HG03354 (cell line): ENCODE measurements around the gene OR6C1.
"Not testable (repeated sequence)": the region's sequence is repeated elsewhere in the genome, so short reads cannot be mapped to it uniquely, and the experiment has no call there.

ENCODE experiments used
- ATAC-seq: cut with Tn5 transposase; IDR thresholded peaks from one replicate; pipeline ENCODE4 v1.9.1; 2021; ENCODE audit warnings: mild to moderate bottlenecking; ENCODE audit not compliant: unreplicated experiment, poor library complexity, severe bottlenecking

OR6C1 gene

GRCh38 chr12:55314043-55314442 lies at the start of gene OR6C1:
OR6C1 (plus strand) TSS chr12:55314343; CDS start chr12:55320600, 6,257 bp downstream.
- no peak for ATAC-seq

GRCh38 chr12:55280991-55281390 lies 33.2 kb upstream of the OR6C1 start:
- ATAC-seq: no peak

GRCh38 chr12:55289999-55290398 lies 24.1 kb upstream of the OR6C1 start:
- ATAC-seq: no peak

GRCh38 chr12:55296469-55296868 lies 17.7 kb upstream of the OR6C1 start, which contains the start of gene OR6C6:
OR6C6 (minus strand) TSS chr12:55296569; CDS start chr12:55295232, 1,337 bp downstream.
- ATAC-seq: no peak

- ATAC-seq: no peak
These were observed 6.1 kb downstream of the OR6C1 start for GRCh38 chr12:55320201-55320600.

GRCh38 chr12:55325801-55326200 lies 11.7 kb downstream of the OR6C1 start:
- ATAC-seq: not testable (repeated sequence)

- no peak for ATAC-seq
These were observed 16.3 kb downstream of the OR6C1 start, which contains the start of gene OR6C3 for GRCh38 chr12:55330446-55330845. OR6C3 (plus strand) TSS chr12:55330746; CDS start chr12:55331701, 955 bp downstream.

- no peak for ATAC-seq
These were observed 21.9 kb downstream of the OR6C1 start for GRCh38 chr12:55336002-55336401.

GRCh38 chr12:55355338-55355737 lies 41.2 kb downstream of the OR6C1 start:
- not testable (repeated sequence) for ATAC-seq

GRCh38 chr12:55362675-55363074 lies 48.5 kb downstream of the OR6C1 start, which contains the start of gene OR6C75:
OR6C75 (plus strand) TSS chr12:55362975; CDS start chr12:55365111, 2,136 bp downstream.
- no peak for ATAC-seq

GRCh38 chr12:55365086-55365485 lies 50.9 kb downstream of the OR6C1 start:
- no peak for ATAC-seq
